Measurements from ENCODE around the gene TTC16.

- TF ChIP-seq POLR2A (IDR thresholded peaks at IDR 0.05) (no peak), CTCF (IDR thresholded peaks at IDR 0.05) (no peak)
These were observed 42.6 kb upstream of the TTC16 start for GRCh38 chr9:127673234-127673633.
